GM18870 (cell line): ENCODE data around the gene PARM1.

Experiments
- ATAC-seq: cut with Tn5 transposase; IDR thresholded peaks from one replicate; pipeline ENCODE4 v1.9.1; 2021; ENCODE audit warnings: moderate library complexity; ENCODE audit not compliant: unreplicated experiment

PARM1 gene

DNA sequence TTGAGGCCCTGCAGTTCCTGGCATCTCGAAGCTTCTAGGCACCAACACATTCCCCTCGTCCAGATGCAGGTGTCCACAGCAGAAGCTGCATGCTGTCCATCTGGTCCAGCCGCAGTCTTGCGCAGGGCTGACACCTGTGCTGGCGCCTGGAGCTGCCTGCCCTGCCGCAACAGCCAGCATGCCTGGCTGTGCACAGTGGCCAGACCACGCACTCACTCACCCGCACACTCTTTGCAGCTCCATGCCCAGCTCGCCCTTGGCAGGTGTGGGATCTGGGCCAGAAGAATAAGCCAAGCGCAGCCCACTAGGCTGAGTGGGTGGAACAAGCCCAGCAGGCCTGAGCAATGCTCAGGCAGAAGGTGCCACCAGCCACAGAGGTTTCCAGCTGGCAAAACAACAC lies 125.6 kb downstream of the PARM1 start:
- no peak for ATAC-seq

DNA sequence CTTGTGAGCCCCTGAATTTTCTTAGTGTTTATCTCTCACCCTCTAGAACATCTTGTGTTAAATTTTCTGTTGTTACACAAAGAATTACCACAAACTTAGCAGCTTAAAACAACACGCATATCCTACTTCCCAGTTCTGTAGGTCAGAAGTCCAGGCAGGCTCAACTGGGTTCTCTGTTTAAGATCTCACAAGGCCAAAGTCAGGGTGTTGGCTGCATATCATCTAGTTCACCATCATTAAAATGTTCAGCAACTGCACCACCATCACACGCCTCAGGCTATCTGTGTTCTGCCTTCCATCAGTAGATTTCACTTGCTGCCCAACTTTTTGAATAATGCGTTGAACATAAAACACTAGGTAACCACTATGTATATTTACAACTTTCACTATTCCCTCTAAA lies 130.5 kb downstream of the PARM1 start:
- no peak for ATAC-seq

DNA sequence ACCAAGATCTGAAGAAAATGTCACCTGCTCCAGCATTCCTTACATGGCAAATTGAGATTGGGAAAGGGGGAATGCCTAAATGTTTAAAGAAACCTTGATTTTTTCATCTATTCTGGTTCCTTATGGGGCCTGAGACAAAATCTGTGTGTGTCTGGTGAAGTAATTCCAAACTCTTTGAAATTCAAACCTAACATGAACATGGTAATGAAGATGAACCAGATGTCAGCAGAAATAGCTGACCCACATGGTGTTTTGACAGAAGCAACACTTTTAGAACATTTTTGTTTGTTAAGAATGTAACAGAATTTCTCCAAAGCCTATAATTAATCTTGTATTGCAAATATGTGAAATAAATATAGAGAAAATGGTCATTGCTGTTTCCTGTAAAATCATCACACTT lies 133.0 kb downstream of the PARM1 start:
- no peak for ATAC-seq

DNA sequence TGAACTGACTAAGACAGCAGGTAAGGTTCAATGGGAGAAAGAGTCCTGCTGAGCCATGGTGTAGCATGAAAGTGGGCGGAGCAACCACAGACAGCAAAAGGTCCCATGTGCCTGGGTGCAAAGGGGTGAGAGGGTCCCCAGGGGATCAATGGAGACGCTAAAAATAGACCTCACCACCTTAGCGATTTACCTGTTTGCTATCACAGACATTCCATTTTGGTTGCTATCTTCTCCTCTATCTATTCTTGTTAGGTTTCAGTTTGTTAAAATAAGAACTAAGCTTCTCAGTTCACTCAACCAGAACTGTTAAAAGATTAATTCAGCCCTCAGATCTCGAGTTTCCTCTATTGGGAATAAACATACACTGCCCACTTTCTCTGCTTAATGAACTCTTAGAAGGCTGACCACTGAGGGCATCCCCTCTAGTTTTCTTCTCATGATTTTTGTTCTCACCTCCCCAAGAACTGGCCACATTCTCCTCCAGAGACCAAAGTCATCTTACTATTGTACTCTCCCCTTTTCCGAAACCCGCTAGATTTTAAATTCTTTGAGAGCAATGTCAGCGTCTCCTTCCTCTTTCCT lies 136.7 kb downstream of the PARM1 start:
- peak; percentile 56 for ATAC-seq

DNA sequence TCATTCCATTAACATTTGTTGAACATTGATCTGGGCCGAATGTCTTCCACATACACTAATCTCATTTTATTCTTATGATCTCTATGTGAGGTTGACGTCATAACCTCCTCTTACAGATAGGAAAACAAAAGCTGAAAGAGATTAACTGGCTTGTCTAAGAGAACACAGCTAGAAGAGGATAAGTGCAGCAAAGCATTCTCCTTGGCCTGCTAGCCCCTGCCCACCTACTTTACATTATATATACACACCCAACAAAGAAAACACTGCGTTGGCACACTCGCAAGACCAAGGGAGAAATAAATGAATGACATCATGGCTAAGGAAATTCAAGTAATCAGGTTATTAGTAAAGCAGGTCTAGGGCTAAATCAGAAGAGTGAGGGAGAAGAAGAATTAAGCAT lies 138.4 kb downstream of the PARM1 start:
- no peak for ATAC-seq

DNA sequence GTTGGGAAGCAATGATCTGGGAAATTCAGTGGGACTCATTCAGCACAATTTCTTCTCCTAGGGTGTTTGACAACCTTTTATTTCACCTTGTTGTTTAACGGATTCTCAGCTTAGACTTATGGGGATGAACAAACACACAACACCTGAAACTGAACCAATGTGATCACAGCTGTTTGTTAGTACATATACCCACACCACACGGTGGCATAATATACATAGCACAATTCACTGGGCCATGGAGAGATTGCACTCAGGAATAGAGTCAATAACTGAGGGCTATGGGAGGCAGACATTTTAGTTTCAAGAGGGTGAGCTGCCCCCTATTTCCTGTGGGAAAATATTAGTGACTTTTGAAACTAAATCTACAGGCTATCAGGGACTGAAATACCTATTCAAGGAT lies 148.0 kb downstream of the PARM1 start:
- no peak for ATAC-seq

DNA sequence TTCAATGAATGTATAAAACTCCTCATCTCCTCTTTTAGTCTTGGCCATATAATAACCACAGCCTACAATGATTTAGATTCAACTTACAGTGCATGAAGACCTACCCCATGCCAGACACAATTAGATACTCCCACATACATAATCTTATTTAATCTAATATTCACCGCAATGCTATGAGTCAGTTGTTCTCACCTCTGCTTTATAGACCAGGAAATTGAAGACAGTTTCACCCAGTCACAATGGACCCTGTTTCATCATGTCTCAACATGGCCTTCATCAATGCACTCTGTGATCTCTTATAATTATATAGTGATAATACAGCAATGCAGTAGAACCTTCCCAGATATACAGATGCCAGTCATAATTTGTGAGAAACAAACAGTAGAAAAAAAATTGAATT lies 148.6 kb downstream of the PARM1 start:
- ATAC-seq, result no peak

DNA sequence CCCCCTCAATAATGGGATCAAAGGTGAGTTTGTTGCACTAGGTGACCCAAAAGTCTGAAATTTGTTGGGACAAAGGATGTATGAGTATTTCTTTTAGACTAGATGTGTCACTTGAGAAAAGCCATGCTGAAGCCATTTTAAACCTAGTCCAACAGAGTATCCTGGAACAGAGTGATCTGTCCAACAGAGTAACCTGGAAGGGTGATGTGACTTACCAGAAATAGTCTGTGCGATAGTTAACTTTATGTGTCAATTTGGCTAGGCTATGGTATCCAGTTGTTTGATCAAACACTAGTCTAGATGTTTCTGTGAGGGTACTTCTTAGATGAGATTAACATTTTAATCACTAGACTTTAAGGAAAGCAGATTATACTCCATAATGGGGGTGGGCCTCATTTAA lies 154.5 kb downstream of the PARM1 start:
- no peak for ATAC-seq

DNA sequence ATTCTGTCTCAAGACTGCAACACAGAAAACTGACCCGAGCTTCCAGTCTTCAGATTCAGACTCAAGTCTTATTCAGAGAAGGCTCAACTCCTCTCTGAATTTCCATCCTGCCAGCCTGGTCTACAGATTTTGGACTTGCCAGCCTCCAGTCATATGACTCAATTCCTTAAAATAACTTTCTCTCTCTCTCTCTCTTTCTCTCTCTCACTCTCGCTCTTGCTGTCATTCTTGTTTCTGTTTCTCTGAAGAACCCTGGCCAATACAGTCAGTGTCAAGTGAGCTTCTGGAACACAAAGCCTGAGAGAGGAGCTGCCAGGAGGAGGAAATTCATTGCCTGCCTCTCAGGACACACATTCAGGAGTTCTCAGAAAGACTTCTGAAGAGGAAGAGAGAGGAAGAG lies 154.9 kb downstream of the PARM1 start:
- ATAC-seq, result peak; percentile 80

DNA sequence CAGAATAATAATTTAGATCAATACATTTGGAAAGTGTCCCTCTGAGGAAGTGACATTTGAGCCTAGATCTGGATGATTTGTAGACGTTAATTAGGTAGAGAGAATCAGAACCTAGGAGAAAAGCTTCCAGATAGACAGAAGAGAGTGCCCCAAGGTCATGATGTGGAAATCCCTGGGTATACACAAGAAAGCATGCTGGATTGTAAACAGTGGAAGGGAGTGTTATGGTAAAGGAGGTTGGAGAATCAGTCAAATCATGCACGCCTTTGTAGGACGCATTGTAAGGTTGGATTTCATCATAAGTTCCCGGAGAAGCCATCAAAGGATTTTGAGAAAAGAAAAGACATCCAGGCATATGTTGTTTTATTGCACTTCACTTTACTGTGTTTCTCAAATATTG lies 156.3 kb downstream of the PARM1 start:
- ATAC-seq, result no peak

DNA sequence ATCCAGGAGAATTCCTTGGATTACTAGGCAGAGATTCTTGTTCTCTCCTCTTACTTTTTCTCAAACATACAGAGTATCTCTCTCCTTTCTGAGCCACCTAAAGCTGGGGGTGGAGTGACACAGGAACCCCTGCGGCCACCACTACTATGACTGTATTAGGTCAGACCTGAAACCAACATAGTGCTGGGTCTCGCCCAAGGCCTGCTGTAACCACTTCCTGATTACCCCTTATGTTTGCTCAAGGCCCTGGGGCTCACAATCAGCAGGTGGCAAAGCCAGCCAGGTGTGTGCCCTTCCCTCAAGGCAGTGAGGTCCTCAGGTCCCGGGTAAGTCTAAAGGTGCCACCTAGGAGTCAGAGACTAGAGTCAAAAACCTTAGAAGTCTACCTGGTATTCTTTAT lies 166.4 kb downstream of the PARM1 start:
- ATAC-seq, result peak; percentile 90
